Activated CD4-positive, alpha-beta T cell treated with anti-CD3 and anti-CD28 coated beads, Interleukin-2, amount 50 U/mL, for 1 hour (primary cell): ENCODE measurements around the gene CDKL5.
A peak's percentile ranks its signal among the peaks of the same experiment; 100 is the strongest.
"Not testable (repeated sequence)": the region's sequence is repeated elsewhere in the genome, so short reads cannot be mapped to it uniquely, and the experiment has no call there.

ENCODE experiments used
- DNase-seq: peaks from one replicate; pipeline ENCODE4 v3.0.0-alpha.2; 2020

Gene CDKL5

DNA sequence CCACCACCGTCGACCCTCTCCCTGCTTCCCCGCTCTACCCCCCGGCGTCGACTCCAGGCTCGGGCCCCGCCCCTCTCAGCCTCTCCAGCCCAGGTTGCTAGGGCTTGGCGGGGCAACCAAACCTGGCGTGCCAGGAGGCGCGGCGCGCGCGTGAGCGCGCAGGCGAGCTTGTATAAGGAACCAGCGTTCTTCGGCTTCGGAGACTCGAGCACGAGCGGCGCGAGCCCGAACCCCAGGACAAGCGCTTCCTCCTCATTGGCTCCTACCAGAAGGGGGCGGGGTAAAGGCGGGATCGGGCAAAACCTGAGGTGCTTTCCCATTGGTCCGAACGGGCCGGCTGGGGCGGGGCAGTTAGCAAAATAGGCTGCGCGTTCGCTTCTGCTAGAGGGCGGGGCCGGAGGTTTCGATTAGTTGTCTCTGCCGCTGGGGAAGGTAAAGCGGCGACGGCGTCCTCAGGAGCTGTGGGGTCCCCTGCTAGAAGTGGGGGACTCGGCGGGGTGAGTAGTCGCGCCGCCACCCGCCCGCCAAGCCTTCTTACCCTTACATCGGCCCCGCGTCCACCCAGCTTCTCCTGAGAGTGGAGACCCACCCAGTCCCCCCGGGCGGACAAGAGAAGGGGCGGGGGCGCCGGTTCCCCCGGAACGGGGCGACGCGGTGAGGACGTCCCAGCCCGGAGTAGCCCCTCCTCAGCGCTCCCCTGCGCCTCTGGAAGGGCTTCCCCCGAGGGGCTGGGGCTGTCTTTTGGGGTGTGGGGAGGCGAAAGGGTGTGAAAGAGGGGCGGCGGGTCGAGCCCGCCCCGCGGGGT is at the start of gene CDKL5:
Gene CDKL5 (plus strand): TSS at position 410 of the 805 bp plus-strand sequence. CDS start 81,489 bp downstream, outside the sequence.
- DNase-seq = peak; percentile 95

- DNase-seq = peak; percentile 6
Measured at GRCh38 chrX:18377796-18378195, 47.6 kb upstream of the CDKL5 start.

DNA sequence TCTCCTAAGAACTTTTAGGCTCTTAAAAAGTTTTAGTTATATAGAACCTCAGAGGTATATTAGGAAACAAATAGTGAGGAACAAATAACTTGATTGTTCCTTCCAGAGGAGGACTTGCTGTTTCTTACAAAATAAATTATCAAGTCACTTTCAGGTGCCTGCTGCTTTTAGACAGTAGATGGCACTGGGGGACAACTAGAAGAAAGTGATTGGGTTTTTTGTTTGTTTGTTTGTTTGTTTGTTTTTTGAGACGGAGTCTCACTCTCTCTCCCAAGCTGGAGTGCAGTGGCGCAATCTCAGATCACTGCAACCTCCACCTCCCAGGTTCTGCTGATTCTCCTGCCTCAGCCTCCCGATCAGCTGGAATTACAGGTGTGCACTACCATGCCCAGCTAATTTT is 35.4 kb upstream of the CDKL5 start:
- no peak for DNase-seq

GRCh38 chrX:18390941-18391538 is 34.4 kb upstream of the CDKL5 start:
- peak; percentile 68 for DNase-seq

GRCh38 chrX:18394477-18394876 is 30.9 kb upstream of the CDKL5 start:
- DNase-seq = no peak

GRCh38 chrX:18401848-18402213 is 23.6 kb upstream of the CDKL5 start:
- DNase-seq = no peak

- no peak for DNase-seq
Measured at GRCh38 chrX:18406531-18407266, 18.7 kb upstream of the CDKL5 start.

GRCh38 chrX:18410038-18410437 is 15.4 kb upstream of the CDKL5 start:
- DNase-seq = no peak

GRCh38 chrX:18415386-18415785 is 10.0 kb upstream of the CDKL5 start:
- DNase-seq = no peak

- DNase-seq = no peak
Measured at GRCh38 chrX:18422325-18422724, 3.1 kb upstream of the CDKL5 start.

- no peak for DNase-seq
Measured at GRCh38 chrX:18422886-18423285, 2.5 kb upstream of the CDKL5 start.

DNA sequence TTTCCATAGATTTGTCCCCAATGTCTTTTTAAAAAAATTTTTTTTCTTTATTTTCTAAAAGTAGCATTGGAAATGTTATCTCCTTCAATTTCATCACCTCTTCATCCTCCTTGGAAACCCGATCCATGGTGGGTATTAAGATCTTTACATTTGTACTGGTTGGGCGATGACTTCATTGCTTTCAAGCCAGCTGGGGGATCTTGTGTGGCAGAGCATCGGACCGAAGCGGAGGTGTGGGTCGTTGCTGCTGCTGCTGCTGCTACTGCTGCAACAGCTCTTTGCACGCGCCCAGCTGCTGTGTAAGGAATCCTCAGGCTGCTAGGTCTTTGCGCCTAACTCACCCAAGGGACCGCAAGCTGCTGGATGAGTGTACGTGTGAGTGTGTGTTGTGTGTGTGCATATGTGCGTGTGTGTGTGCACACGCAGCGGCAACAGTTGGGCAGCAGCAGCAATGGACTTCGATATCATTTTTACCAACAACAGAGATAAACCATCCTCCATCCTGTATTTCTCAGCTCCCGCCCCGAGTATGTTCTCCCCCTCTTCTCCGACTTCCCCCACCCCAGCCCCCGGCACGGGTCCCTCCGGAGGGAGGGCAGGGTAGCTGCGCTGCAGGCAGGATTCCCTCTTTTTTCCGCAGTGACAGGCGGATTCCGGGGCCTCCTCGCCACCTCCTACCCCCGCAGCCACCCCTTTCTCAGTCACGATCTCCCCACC is 768 bp upstream of the CDKL5 start:
- peak; percentile 4 for DNase-seq

GRCh38 chrX:18426004-18426320 is 554 bp downstream of the CDKL5 start:
- DNase-seq = no peak

DNA sequence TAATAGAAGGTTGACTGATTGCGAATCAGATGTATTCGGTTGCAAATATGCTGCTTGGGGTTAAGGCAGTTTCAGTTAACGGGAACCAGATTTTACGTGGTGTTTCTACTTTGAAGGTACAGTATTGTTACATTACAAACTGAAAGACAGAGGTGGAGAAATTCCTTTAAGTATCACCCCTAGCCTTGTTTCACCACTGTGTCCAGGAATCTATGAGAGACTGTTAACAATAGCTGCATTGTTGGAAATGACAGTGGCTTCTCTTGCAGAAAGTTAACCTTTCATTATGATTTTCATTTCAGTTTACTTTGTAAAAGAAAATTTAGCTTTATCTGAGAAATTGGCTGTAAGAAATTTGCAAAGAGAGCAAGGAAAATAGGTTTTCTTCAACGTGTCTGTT is 2.6 kb downstream of the CDKL5 start:
- DNase-seq = no peak

GRCh38 chrX:18433288-18433687 is 7.9 kb downstream of the CDKL5 start:
- DNase-seq = not testable (repeated sequence)

DNA sequence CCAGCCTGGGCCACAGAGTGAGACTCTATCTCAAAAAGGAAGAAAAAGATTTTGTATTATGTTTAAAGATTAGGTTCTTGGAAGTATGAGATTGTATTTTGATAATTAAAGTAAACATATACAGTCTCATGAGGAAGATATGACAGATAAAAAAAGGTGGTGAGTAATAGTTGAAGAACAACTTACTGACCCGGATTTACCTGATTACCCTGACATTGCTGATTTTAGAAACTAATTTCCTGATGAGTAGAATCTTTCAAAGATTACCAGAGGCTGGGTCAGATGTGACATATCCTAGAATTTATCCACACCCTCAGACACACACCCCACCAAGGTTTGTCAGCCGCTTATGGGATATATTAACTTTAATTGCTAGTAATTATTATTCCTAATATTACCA is 9.5 kb downstream of the CDKL5 start:
- no peak for DNase-seq

DNA sequence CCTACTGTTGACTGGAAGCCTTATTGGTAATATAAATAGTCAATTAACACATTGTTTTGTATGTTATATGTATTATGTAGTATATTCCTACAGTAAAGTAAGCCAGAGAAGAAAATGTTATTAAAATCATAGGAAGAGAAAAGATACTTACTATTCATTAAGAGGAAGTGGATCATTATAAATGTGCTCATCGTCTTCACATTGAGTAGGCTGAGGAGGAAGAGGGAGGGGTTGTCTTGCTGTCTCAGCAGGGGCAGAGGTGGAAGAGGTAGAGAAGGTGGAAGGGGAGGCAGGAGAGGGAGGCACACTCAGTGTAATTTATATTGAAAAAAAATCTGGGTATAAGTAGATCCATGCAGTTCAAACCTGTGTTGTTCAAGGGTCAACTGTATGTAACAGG is 10.6 kb downstream of the CDKL5 start:
- no peak for DNase-seq

DNA sequence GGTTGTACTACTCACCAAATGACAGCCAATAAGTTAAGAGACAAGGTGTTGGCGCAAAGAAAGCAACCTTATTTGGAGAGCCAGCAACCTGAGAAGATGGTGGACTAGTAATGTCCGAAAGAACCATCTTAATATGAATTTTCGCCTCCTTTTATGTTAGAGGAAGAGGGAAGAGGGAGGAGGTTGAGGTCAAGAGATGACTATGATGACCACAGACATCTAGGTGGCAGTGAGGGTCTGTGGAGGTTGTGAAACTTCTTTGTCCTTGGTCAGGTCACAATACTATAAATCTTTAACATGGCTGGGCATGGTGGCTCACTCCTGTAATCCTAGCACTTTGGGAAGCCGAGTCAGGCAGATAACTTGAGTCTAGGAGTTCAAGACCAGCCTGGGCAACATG is 15.4 kb downstream of the CDKL5 start:
- no peak for DNase-seq

DNA sequence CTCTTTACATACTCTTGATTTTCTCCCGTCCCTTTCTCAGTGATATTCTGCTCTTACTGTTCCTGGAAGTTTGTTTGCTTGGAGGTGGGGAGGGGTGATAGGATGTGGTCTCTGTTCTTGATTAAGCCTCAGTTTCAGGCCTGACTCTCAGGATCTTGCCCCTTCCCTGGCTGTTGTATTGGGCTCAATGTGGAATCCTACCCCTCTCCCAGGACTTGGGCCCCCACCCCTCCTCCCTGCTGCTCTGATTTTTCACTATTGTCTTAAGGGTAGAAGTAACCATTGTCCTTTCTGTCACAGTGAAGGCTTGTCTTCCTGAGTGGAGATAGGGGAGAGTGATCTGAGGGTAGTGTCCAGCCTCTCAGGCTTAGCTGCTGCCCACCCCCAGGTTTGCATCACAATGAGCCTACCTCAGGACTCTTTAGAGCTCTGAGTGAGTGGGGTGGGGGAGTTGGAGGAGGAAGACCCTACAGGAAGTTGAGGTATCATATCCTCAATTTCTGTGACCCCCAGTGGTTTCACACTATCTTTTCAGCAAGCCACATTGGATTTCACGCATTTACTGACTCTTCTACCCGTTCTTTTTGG is 16.5 kb downstream of the CDKL5 start:
- no peak for DNase-seq

GRCh38 chrX:18448416-18448815 is 23.0 kb downstream of the CDKL5 start:
- no peak for DNase-seq

DNA sequence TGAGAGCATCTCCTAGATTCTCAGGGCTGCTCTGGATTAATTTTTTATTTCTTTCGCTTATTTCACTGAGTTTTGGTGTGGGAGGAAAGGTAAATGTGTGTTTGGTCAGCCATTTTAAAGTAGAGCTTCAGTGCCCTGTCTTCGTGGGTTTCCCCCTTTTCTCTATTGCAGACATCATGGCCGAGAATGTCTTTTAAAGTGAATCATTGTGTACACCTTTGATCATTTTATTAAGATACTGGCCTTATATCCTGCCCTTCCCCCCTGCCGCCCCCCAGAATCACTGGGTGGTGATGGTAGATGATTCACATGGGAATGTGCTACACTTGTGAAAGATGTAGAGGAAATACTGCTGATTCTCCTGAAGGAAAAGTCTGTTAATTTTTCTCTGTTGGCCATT is 23.8 kb downstream of the CDKL5 start:
- no peak for DNase-seq

GRCh38 chrX:18455384-18455783 is 30.0 kb downstream of the CDKL5 start:
- no peak for DNase-seq

- DNase-seq = no peak
Measured at GRCh38 chrX:18457000-18457399, 31.6 kb downstream of the CDKL5 start.
